Left hindlimb (tissue), 1 donor: ENCODE measurements around the gene SYT13.

Experiments used
- DNase-seq: peaks from one replicate; pipeline ENCODE4 v3.0.0-alpha.2; 2018

The SYT13 gene

GRCh38 chr11:45245218-45246045, 40.7 kb downstream of the SYT13 start:
- DNase-seq = peak; percentile 15

- DNase-seq = peak; percentile 16
Observed at GRCh38 chr11:45243967-45244366, 42.2 kb downstream of the SYT13 start.

- no peak for DNase-seq
Observed at GRCh38 chr11:45239733-45240132, 46.4 kb downstream of the SYT13 start.

GRCh38 chr11:45238724-45239123, 47.4 kb downstream of the SYT13 start:
- no peak for DNase-seq

- no peak for DNase-seq
Observed at GRCh38 chr11:45237711-45238315, 48.3 kb downstream of the SYT13 start.

- DNase-seq = peak; percentile 26
Observed at GRCh38 chr11:45234306-45235006, 51.7 kb downstream of the SYT13 start.

- DNase-seq = no peak
Observed at GRCh38 chr11:45233804-45234170, 52.4 kb downstream of the SYT13 start.

- peak; percentile 62 for DNase-seq
Observed at GRCh38 chr11:45233121-45233803, 52.9 kb downstream of the SYT13 start.

- DNase-seq = peak; percentile 36
Observed at GRCh38 chr11:45232341-45233080, 53.6 kb downstream of the SYT13 start.

GRCh38 chr11:45229401-45230020, 56.6 kb downstream of the SYT13 start:
- DNase-seq = peak; percentile 31

GRCh38 chr11:45227836-45228235, 58.3 kb downstream of the SYT13 start:
- peak; percentile 13 for DNase-seq

- DNase-seq = peak; percentile 13
Observed at GRCh38 chr11:45226901-45227300, 59.2 kb downstream of the SYT13 start.

- DNase-seq = peak; percentile 4
Observed at GRCh38 chr11:45225961-45226871, 59.9 kb downstream of the SYT13 start.

- peak; percentile 10 for DNase-seq
Observed at GRCh38 chr11:45225277-45225676, 60.9 kb downstream of the SYT13 start.

- no peak for DNase-seq
Observed at GRCh38 chr11:45224766-45225165, 61.4 kb downstream of the SYT13 start.

GRCh38 chr11:45223496-45223895, 62.6 kb downstream of the SYT13 start:
- DNase-seq = no peak

GRCh38 chr11:45219411-45219810, 66.7 kb downstream of the SYT13 start:
- no peak for DNase-seq

- no peak for DNase-seq
Observed at GRCh38 chr11:45218705-45219104, 67.4 kb downstream of the SYT13 start.

GRCh38 chr11:45217991-45218390, 68.2 kb downstream of the SYT13 start:
- no peak for DNase-seq

GRCh38 chr11:45216901-45217300, 69.2 kb downstream of the SYT13 start:
- no peak for DNase-seq

GRCh38 chr11:45216031-45216430, 70.1 kb downstream of the SYT13 start:
- DNase-seq = no peak
